ENCODE data around the gene SPTY2D1. TPM values are rescaled to one million over a fixed set of nuclear protein-coding genes. Genes with fewer than 3 reads are reported as not detected.
"Not testable (repeated sequence)": the region's sequence is repeated elsewhere in the genome, so short reads cannot be mapped to it uniquely, and the experiment has no call there.

Gene SPTY2D1
- total RNA-seq, 4 donors from 2014 or later, result 12.6 to 32.8 (median 23.2) TPM

DNA sequence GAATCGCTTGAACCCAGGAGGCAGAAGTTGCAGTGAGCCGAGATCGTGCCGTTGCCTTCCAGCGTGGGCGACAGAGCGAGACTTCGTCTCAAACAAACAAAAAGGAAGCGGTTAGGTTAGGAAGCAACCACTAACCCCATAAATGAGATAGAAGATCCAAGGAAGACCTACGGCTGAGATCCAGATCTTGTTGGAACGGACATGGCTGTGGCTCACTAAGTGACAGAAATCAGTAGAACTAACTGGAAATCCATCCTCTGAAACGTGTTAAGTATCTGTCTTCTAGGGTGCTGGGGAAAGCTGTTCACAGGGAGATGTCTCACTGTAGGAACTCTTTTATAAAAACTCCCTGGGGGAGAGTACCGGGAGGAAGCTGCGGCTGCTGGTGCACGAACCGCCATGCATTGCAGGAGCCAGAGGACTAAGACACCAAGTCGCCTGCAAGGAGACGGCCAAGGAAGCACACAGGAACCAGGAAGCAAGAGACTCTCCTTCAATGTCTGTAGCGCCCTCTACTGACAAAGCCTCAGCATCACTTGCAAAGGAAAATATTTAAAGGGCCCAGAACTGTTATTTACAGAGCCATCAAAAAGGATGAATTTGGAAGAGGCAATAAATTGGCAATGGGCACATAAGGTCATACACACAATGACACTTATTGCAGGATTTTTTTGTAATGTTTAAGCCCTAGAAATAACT is 16.9 kb upstream of the SPTY2D1 start:
- intact Hi-C loops (cut with DNase I; ENCODE audit: low total_unique reads), result no loop called here
- no peak for DNase-seq

GRCh38 chr11:18650353-18650752 is 16.2 kb upstream of the SPTY2D1 start:
- no peaks in the 10 kb centered on the region for H3K9me3 ChIP-seq
- no peak overlapping the region for H3K27ac ChIP-seq
- intact Hi-C loops (cut with DNase I; ENCODE audit: low total_unique reads), result no loop called here

More for the DNA sequence above, 16.9 kb upstream of the SPTY2D1 start:
- Histone ChIP-seq H3K9me3 (no peaks in the 10 kb centered on the region), H3K27ac (no peak overlapping the region), H3K4me3 (no peak overlapping the region), H3K36me3 (no peaks in the 10 kb centered on the region), H3K27me3 (no peaks in the 10 kb centered on the region), H3K4me1 (no peaks in the 10 kb centered on the region)
- TF ChIP-seq, protein P1, sequence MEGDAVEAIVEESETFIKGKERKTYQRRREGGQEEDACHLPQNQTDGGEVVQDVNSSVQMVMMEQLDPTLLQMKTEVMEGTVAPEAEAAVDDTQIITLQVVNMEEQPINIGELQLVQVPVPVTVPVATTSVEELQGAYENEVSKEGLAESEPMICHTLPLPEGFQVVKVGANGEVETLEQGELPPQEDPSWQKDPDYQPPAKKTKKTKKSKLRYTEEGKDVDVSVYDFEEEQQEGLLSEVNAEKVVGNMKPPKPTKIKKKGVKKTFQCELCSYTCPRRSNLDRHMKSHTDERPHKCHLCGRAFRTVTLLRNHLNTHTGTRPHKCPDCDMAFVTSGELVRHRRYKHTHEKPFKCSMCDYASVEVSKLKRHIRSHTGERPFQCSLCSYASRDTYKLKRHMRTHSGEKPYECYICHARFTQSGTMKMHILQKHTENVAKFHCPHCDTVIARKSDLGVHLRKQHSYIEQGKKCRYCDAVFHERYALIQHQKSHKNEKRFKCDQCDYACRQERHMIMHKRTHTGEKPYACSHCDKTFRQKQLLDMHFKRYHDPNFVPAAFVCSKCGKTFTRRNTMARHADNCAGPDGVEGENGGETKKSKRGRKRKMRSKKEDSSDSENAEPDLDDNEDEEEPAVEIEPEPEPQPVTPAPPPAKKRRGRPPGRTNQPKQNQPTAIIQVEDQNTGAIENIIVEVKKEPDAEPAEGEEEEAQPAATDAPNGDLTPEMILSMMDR (IDR thresholded peaks at IDR 0.05), result peak in 3 of 4 experiments; percentile 10 to 17 (median 14)
- no peak for TF ChIP-seq POLR2A (IDR thresholded peaks at IDR 0.05)

DNA sequence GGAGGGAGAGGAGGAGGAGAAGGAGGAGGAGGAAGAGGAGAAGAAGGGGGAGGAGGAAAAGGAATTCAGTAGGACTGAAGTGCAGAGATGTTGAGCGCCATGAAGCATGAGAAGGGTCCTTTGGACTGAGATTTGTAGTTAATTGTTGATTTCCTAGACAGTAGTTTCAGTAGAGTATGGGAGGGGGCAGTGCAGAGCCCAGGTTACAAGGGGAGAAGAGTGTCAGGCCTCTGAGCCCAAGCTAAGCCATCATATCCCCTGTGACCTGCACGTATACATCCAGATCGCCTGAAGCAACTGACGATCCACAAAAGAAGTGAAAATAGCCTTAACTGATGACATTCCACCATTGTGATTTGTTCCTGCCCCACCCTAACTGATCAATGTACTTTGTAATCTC is 8.9 kb upstream of the SPTY2D1 start:
- H3K36me3 ChIP-seq; H3K27ac ChIP-seq; H3K4me3 ChIP-seq; intact Hi-C loops (cut with DNase I; ENCODE audit: low total_unique reads); H3K9me3 ChIP-seq; H3K27me3 ChIP-seq; DNase-seq; H3K4me1 ChIP-seq: not testable (repeated sequence)

More at GRCh38 chr11:18650353-18650752, 16.2 kb upstream of the SPTY2D1 start:
- Histone ChIP-seq H3K27me3 (no peaks in the 10 kb centered on the region), H3K36me3 (no peaks in the 10 kb centered on the region), H3K4me1 (no peaks in the 10 kb centered on the region), H3K4me3 (no peak overlapping the region)
- TF ChIP-seq, protein P1 (IDR thresholded peaks at IDR 0.05), result no peak
- TF ChIP-seq POLR2A (IDR thresholded peaks at IDR 0.05), result no peak
- DNase-seq, result no peak

- no peak overlapping the region for H3K27ac ChIP-seq
- intact Hi-C loops (cut with DNase I; ENCODE audit: low total_unique reads), result no loop called here
- H3K36me3 ChIP-seq, result no peaks in the 10 kb centered on the region
- no peak for TF ChIP-seq POLR2A (IDR thresholded peaks at IDR 0.05)
- TF ChIP-seq, protein P1 (IDR thresholded peaks at IDR 0.05), result no peak
- no peak overlapping the region for H3K4me3 ChIP-seq
- DNase-seq, result no peak
- no peaks in the 10 kb centered on the region for H3K27me3 ChIP-seq
- H3K4me1 ChIP-seq, result no peaks in the 10 kb centered on the region
- no peaks in the 10 kb centered on the region for H3K9me3 ChIP-seq
These were observed 7.5 kb upstream of the SPTY2D1 start for GRCh38 chr11:18641677-18642076.

- Histone ChIP-seq H3K4me3 (peak overlapping the region; percentile 81 to 82), H3K27ac (peak overlapping the region; percentile 92 to 95), H3K4me1 (peaks cover 0 to 11% of the 10 kb centered on the region in 2 donors), H3K27me3 (no peaks in the 10 kb centered on the region), H3K36me3 (no peaks in the 10 kb centered on the region), H3K9me3 (no peaks in the 10 kb centered on the region)
- TF ChIP-seq POLR2A (IDR thresholded peaks at IDR 0.05), result no peak
- TF ChIP-seq, protein P1 (IDR thresholded peaks at IDR 0.05), result no peak
- DNase-seq, result no peak
- intact Hi-C loops (cut with DNase I; ENCODE audit: low total_unique reads), result loop anchor here (10.0 kb wide), 1 partner anchor 71 kb away; no protein-coding TSS in a partner anchor
These were observed 644 bp downstream of the SPTY2D1 start for GRCh38 chr11:18633256-18634139.
